GM12872 (cell line): Measurements from ENCODE around the gene TIRAP.

ENCODE experiments used
- CTCF ChIP-seq: IDR thresholded peaks from 3 replicates; pipeline ENCODE4 v1.5.1; 2011; ENCODE audit warnings: low read depth, mild to moderate bottlenecking, low read length, moderate library complexity; ENCODE audit not compliant: insufficient read depth

The TIRAP gene

GRCh38 chr11:126339863-126340434 is 57.1 kb downstream of the TIRAP start:
- no peak for TF ChIP-seq CTCF

DNA sequence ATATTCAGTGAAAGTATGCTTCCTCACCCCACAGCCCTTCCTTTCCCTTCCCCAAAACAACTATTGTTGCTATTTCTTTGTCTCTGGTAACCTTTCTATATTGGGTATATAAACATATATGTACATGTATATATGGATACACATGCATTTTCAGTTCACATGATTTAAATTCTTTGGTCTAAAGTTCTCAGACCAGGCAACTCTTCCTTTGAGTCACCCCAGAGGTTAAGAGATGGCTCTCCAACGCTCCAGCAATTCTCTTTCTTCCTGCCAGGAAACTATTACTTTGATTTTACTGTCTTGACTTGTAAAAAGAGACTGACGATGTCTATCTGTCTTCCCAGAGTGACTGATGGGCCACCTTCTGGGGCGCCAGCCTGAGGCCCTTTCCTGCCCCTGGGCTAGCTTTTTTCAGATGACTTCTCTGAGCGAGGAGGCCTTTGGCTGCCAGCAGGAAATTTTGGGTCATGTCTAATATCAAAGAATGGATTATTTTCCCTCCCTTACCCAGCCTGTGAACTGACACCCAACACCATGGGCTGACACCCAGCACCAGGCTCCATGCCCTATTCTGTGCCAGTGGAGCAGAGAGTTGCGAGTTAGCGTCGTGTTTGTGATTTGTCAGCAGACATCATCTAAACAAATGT is 58.2 kb downstream of the TIRAP start:
- no peak for TF ChIP-seq CTCF

DNA sequence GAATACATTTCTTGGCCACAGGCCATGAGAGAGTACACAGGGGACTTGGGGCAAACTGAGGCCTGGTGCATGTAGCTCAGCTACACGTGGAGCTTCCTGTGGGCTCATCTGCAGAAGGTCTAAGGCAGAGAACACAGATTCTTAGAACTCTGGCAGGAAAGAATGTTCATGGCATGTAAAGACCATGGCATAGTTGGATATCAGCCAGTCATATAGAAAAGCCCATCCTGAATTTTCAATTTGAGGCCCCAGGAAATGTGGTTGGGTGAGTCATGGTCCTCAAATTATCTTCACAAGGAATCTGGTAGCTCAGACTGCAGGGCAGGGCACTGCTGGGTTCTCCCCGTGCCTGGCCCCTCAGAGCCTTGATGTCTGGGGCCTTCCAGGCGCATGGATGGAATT is 58.9 kb downstream of the TIRAP start:
- TF ChIP-seq CTCF, result no peak

DNA sequence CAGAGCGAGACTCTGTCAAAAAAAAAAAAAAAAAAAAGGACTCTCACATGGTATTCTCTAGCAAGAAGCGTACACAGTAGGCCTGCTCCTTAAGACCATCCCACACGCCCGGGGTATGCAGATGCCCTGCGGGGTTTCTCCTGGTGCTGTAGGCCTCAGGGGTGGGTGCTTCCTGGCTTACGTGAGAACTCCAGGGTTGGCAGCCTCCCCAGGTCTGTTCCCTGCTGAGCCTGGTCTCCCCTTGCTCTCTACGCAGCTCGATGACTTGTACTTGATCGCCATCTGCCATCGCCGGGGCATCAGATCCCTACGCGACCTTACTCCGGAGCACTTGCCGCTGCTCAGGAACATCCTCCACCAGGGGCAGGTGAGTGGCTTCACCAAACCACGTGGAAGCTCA is 60.2 kb downstream of the TIRAP start:
- no peak for TF ChIP-seq CTCF
